Measurements from ENCODE around the gene IDNK.
"Not testable (repeated sequence)": the region's sequence is repeated elsewhere in the genome, so short reads cannot be mapped to it uniquely, and the experiment has no call there.

Gene IDNK

DNA sequence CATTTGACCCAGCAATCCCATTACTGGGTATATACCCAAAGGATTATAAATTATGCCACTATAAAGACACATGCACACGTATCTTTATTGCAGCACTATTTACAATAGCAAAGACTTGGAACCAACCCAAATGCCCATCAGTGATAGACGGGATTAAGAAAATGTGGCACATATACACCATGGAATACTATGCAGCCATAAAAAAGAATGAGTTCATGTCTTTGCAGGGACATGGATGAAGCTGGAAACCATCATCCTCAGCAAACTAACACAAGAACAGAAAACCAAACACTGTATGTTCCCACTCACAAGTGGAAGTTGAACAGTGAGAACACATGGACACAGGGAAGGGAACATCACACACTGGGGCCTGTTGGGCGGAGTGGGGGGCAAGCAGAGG, 9.6 kb upstream of the IDNK start:
- not testable (repeated sequence) for H3K27me3 ChIP-seq (ENCODE audit: control insufficient read depth, insufficient read depth, low read length); H3K36me3 ChIP-seq (ENCODE audit: control insufficient read depth, insufficient read depth, low read length); H3K4me1 ChIP-seq (ENCODE audit: control insufficient read depth, insufficient read depth, low read length); H3K4me3 ChIP-seq (ENCODE audit: low read depth, low read length); H3K9me3 ChIP-seq (ENCODE audit: control insufficient read depth, insufficient read depth, low read length); H3K9ac ChIP-seq (ENCODE audit: low read depth, low read length)

DNA sequence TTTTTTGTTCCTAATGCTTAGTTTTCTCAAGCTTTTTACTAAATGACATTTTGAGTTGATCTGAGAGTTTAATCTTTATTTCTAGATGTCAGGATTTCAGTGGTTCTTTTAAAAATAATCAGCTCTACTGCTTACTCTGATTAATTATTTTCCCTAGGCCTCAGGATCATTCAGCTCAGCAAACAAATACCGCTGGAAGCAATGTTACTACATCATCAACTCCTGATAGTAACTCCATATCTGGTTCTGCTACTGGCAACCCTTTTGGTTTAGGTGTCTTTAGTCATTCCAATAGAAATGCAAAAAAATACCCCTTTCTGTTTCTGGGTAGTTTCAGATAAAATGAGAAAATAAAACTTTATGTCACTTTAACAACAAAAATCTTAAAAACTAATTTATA, 5.6 kb upstream of the IDNK start:
- H3K4me1 ChIP-seq (ENCODE audit: control insufficient read depth, insufficient read depth, low read length): no peaks in the 10 kb centered on the region
- H3K9me3 ChIP-seq (ENCODE audit: control insufficient read depth, insufficient read depth, low read length): no peaks in the 10 kb centered on the region
- H3K4me3 ChIP-seq (ENCODE audit: low read depth, low read length): no peak overlapping the region
- H3K27me3 ChIP-seq (ENCODE audit: control insufficient read depth, insufficient read depth, low read length): no peaks in the 10 kb centered on the region
- no peak overlapping the region for H3K9ac ChIP-seq (ENCODE audit: low read depth, low read length)
- no peaks in the 10 kb centered on the region for H3K36me3 ChIP-seq (ENCODE audit: control insufficient read depth, insufficient read depth, low read length)

DNA sequence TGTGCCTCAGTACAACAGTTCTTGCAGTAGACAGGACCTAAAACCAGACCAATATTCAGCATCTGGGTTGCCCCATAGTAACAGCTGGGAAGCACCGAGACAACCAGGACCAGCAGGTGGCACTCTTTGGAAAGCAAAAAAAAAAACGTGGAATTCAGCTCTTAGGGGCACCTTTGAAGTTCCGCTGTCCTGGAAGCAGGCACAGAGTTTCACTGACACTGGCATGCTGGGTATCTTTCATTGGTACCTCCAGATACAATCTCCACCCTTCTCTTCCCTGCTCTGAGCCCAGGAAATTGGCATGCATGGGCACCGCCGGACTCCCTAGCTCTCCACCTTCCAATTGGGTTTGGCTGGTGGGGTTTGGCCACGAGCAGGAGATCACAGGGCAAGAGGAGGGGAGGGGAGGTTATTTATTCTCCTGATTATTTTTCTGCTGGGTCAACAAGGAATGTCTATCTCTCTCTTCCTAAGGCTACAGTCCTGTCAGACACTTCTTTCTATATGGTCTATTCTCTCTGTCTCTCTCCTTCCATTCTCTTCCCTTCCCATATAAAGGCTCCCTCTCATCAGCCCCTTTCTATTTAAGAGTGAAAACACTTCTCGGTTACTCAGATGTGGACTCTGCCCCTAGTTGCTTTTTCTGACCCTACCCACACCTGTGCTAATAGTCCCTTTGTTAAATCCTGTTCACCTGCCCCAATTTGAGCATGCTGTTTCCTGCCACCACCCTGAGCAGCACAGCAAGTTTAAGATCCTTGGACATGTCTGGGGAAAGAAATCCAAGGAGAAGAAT, 1.9 kb upstream of the IDNK start:
- H3K9me3 ChIP-seq (ENCODE audit: control insufficient read depth, insufficient read depth, low read length): no peaks in the 10 kb centered on the region
- no peaks in the 10 kb centered on the region for H3K36me3 ChIP-seq (ENCODE audit: control insufficient read depth, insufficient read depth, low read length)
- no peaks in the 10 kb centered on the region for H3K27me3 ChIP-seq (ENCODE audit: control insufficient read depth, insufficient read depth, low read length)
- peaks cover 5% of the 10 kb centered on the region for H3K4me1 ChIP-seq (ENCODE audit: control insufficient read depth, insufficient read depth, low read length)
- no peak overlapping the region for H3K9ac ChIP-seq (ENCODE audit: low read depth, low read length)
- H3K4me3 ChIP-seq (ENCODE audit: low read depth, low read length): no peak overlapping the region

DNA sequence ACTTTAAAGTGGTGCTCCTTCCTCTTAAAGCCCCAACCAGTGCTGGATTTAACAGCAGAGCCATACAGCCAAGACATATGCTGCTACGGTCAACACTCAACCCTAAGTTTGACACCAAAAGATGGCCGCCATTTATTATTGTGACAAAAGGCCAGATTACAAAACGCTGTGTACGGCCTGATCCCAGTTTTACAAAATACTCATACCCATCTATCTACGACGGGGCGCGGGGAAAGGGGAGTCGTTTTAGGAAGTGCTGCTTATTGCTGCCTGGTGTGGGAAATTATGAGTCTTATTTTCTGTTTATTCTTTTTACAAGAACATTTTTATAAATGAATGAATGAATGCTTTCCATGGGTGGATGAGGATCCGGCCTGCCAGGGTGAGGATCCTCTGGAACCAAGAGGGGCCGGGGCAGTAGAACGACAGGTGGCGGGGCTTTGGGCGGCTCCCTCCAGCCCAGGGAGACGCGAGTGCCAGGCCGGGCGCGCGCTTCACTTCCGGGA, 457 bp upstream of the IDNK start:
- Histone ChIP-seq H3K9me3 (ENCODE audit: control insufficient read depth, insufficient read depth, low read length) (no peaks in the 10 kb centered on the region), H3K4me1 (ENCODE audit: control insufficient read depth, insufficient read depth, low read length) (peaks cover 5% of the 10 kb centered on the region), H3K36me3 (ENCODE audit: control insufficient read depth, insufficient read depth, low read length) (no peaks in the 10 kb centered on the region), H3K9ac (ENCODE audit: low read depth, low read length) (peak overlapping the region; percentile 62), H3K27me3 (ENCODE audit: control insufficient read depth, insufficient read depth, low read length) (no peaks in the 10 kb centered on the region), H3K4me3 (ENCODE audit: low read depth, low read length) (peak overlapping the region; percentile 64)

DNA sequence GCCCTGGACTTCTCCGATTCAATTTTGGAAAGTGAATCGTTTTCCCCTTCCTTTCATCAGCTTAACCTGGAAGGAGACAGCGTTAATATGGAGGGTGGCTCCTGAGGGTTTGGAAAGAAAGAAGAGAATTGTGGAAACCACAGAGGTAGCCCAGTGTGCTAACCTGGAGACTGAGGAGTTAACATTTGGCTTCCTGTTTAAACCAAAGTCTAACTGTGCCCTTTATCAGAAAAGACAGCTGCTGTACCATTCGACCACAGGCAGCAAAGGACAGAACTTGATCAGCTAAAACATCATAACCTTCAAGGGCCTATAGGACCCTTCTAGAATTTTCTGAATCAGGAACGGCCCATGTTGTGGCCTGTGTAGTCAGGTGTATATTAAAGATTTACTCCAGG, 735 bp downstream of the IDNK start:
- Histone ChIP-seq H3K27me3 (ENCODE audit: control insufficient read depth, insufficient read depth, low read length) (no peaks in the 10 kb centered on the region), H3K9me3 (ENCODE audit: control insufficient read depth, insufficient read depth, low read length) (no peaks in the 10 kb centered on the region), H3K9ac (ENCODE audit: low read depth, low read length) (peak overlapping the region; percentile 26), H3K36me3 (ENCODE audit: control insufficient read depth, insufficient read depth, low read length) (no peaks in the 10 kb centered on the region), H3K4me1 (ENCODE audit: control insufficient read depth, insufficient read depth, low read length) (peaks cover 5% of the 10 kb centered on the region), H3K4me3 (ENCODE audit: low read depth, low read length) (peak overlapping the region; percentile 64)

DNA sequence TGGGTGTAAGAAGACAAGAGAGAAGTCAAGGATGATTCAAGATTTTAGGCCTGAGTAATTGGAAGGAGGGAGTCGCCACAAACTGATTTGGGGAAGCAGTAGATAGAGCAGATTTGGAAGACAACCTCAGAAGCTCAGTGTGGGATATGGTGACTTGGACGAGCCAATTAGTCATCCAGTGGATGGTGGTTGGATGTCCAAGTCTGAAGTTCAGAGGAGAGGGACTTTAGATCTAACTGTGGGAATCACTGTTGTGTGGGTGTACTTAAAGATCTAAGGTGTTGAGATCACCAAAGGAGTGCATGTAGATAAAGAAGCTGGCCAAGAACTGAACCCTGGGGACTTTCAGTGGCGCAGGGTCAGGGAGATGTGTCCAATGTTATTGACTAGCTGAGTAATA, 2.2 kb downstream of the IDNK start:
- no peak overlapping the region for H3K9ac ChIP-seq (ENCODE audit: low read depth, low read length)
- no peaks in the 10 kb centered on the region for H3K27me3 ChIP-seq (ENCODE audit: control insufficient read depth, insufficient read depth, low read length)
- no peaks in the 10 kb centered on the region for H3K36me3 ChIP-seq (ENCODE audit: control insufficient read depth, insufficient read depth, low read length)
- no peaks in the 10 kb centered on the region for H3K9me3 ChIP-seq (ENCODE audit: control insufficient read depth, insufficient read depth, low read length)
- H3K4me1 ChIP-seq (ENCODE audit: control insufficient read depth, insufficient read depth, low read length): peaks cover 5% of the 10 kb centered on the region
- H3K4me3 ChIP-seq (ENCODE audit: low read depth, low read length): no peak overlapping the region

DNA sequence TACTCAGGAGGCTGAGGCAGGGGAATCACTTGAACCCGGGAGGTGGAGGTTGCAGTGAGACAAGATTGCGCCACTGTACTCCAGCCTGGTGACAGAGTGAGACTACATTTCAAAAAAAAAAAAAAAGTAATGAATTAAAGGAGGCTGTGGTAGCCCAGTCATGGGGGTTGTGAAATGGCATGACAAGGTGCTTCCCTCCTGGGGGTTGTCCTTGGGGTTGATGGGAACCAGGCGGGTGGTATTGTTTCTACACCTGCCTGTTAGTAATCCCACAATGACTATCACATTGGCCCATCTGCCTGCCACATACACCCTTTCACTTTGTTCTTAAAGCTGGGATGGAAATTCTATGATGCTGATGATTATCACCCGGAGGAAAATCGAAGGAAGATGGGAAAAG, 5.6 kb downstream of the IDNK start:
- peaks cover 10% of the 10 kb centered on the region for H3K4me1 ChIP-seq (ENCODE audit: control insufficient read depth, insufficient read depth, low read length)
- H3K36me3 ChIP-seq (ENCODE audit: control insufficient read depth, insufficient read depth, low read length): no peaks in the 10 kb centered on the region
- no peaks in the 10 kb centered on the region for H3K9me3 ChIP-seq (ENCODE audit: control insufficient read depth, insufficient read depth, low read length)
- H3K9ac ChIP-seq (ENCODE audit: low read depth, low read length): no peak overlapping the region
- H3K4me3 ChIP-seq (ENCODE audit: low read depth, low read length): no peak overlapping the region
- H3K27me3 ChIP-seq (ENCODE audit: control insufficient read depth, insufficient read depth, low read length): no peaks in the 10 kb centered on the region

DNA sequence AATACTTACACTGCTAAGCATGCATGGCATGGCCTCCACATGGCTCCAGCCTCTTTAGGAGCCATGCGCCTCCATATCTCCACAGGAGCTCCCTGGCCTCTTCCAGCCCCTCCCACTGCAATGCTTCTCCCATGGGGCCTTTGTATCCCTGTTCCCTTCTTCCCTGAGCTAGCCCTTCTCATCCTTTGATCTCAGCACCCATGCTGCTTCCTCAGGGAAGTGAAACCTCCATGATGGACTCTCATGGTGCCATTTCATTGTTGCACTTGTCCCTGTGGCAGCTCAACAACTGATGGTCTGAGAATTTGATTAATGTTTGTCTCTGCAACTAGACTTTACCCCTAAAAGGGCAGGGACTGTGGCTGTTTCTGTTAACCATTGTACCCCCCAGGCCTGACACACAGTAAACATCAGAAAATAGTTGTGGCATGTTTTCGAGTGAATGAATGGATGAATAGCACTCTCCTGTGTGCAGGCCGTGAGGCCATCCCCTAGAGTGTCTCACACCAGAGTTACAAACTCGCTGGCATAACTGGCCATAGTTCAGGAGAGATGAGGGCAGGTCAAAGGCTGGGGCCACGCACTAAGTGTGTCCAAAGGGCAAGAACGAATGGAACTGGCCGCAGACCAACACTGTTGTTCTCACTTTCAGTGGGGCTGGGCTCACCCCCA, 6.6 kb downstream of the IDNK start:
- H3K9me3 ChIP-seq (ENCODE audit: control insufficient read depth, insufficient read depth, low read length): no peaks in the 10 kb centered on the region
- H3K36me3 ChIP-seq (ENCODE audit: control insufficient read depth, insufficient read depth, low read length): no peaks in the 10 kb centered on the region
- H3K27me3 ChIP-seq (ENCODE audit: control insufficient read depth, insufficient read depth, low read length): no peaks in the 10 kb centered on the region
- H3K4me1 ChIP-seq (ENCODE audit: control insufficient read depth, insufficient read depth, low read length): peaks cover 5% of the 10 kb centered on the region
- no peak overlapping the region for H3K4me3 ChIP-seq (ENCODE audit: low read depth, low read length)
- H3K9ac ChIP-seq (ENCODE audit: low read depth, low read length): no peak overlapping the region

DNA sequence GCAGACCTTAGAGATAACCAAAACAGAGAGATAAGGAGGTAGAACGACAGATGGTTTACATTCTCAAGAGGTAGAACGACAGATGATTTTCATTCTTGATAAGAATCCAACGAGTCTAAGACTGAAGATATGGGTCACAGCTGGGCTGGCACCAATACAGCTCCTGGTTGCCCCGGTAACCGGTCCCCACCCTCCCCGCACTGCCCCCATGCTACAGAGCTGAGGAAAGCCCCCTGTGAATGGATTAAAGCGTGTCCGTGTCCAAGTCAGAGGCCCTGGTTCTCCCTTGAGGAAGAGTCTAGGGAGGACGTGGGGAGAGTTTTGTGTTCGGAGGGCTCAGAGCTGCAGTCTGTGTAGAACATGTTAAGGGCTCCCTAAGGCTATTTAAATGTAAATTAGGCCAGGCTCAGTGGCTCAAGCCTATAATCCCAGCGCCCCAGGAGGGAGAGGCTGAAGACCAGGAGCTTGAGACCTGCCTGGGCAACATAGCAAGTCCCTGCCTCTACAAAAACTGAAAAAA, 8.1 kb downstream of the IDNK start:
- H3K36me3 ChIP-seq (ENCODE audit: control insufficient read depth, insufficient read depth, low read length): no peaks in the 10 kb centered on the region
- H3K4me1 ChIP-seq (ENCODE audit: control insufficient read depth, insufficient read depth, low read length): peaks cover 5% of the 10 kb centered on the region
- H3K27me3 ChIP-seq (ENCODE audit: control insufficient read depth, insufficient read depth, low read length): no peaks in the 10 kb centered on the region
- no peak overlapping the region for H3K4me3 ChIP-seq (ENCODE audit: low read depth, low read length)
- H3K9ac ChIP-seq (ENCODE audit: low read depth, low read length): no peak overlapping the region
- H3K9me3 ChIP-seq (ENCODE audit: control insufficient read depth, insufficient read depth, low read length): no peaks in the 10 kb centered on the region

DNA sequence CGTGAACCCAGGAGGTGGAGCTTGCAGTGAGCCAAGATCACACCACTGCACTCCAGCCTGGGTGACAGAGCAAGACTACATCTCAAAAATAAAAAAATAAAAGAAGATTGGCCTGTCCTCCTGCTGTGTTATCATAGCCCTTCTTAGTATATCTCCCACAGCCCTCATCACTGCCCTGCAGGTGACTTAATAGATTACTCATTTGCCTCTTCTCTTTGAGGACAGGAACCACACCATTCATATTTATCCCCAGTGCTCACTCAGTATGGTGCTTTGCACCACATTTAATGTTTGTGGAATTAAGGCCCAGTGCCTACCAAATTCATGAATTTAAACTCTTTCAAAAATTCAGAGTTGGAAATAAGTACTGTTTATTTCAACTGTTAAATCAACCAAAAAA, 10.3 kb downstream of the IDNK start:
- H3K4me1 ChIP-seq (ENCODE audit: control insufficient read depth, insufficient read depth, low read length): peaks cover 5% of the 10 kb centered on the region
- H3K4me3 ChIP-seq (ENCODE audit: low read depth, low read length): no peak overlapping the region
- no peaks in the 10 kb centered on the region for H3K9me3 ChIP-seq (ENCODE audit: control insufficient read depth, insufficient read depth, low read length)
- no peaks in the 10 kb centered on the region for H3K36me3 ChIP-seq (ENCODE audit: control insufficient read depth, insufficient read depth, low read length)
- H3K9ac ChIP-seq (ENCODE audit: low read depth, low read length): no peak overlapping the region
- H3K27me3 ChIP-seq (ENCODE audit: control insufficient read depth, insufficient read depth, low read length): no peaks in the 10 kb centered on the region

DNA sequence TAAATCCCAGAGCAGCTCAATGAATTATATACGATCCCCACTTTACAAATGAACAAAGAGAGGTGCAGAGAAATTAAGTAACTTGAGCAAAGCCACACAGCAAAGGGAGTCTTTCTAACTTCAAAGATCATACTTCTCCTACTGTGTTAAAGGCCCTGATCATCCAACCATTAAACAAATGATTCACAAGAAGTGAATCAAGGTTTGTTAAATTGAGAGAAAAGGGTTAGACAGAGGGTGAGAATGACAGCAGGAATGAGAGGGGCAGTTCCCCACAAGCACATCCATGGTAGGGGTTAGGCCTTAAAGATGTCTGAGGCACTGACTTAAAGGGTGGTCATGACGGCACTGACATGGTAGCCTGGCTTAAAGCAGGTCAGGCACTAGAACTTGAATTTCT, 10.7 kb downstream of the IDNK start:
- H3K9ac ChIP-seq (ENCODE audit: low read depth, low read length): no peak overlapping the region
- no peaks in the 10 kb centered on the region for H3K27me3 ChIP-seq (ENCODE audit: control insufficient read depth, insufficient read depth, low read length)
- no peaks in the 10 kb centered on the region for H3K9me3 ChIP-seq (ENCODE audit: control insufficient read depth, insufficient read depth, low read length)
- H3K36me3 ChIP-seq (ENCODE audit: control insufficient read depth, insufficient read depth, low read length): no peaks in the 10 kb centered on the region
- H3K4me1 ChIP-seq (ENCODE audit: control insufficient read depth, insufficient read depth, low read length): peaks cover 5% of the 10 kb centered on the region
- no peak overlapping the region for H3K4me3 ChIP-seq (ENCODE audit: low read depth, low read length)

DNA sequence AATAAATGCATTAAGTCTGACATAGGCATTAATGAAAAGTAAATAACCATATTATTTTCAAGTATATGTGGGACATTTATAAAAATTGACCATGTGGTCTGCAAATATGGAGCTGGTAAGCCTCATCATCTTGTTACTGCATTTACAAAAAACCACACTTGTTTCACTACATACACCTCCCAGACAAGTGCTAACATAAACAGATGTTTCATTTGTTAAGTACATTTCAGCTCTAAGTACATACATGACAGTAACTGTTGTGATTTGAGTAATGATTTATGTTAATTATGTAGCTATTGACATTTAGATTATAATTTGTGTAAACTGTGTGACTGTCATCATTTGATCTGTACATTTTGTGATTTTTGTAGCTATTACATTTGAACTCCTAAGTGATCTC, 13.9 kb downstream of the IDNK start:
- Histone ChIP-seq H3K27me3 (ENCODE audit: control insufficient read depth, insufficient read depth, low read length) (no peaks in the 10 kb centered on the region), H3K36me3 (ENCODE audit: control insufficient read depth, insufficient read depth, low read length) (no peaks in the 10 kb centered on the region), H3K4me1 (ENCODE audit: control insufficient read depth, insufficient read depth, low read length) (no peaks in the 10 kb centered on the region), H3K4me3 (ENCODE audit: low read depth, low read length) (no peak overlapping the region), H3K9ac (ENCODE audit: low read depth, low read length) (no peak overlapping the region), H3K9me3 (ENCODE audit: control insufficient read depth, insufficient read depth, low read length) (no peaks in the 10 kb centered on the region)
